Spleen (tissue), 11 donors: ENCODE measurements around the gene TMEM109. TPM values are rescaled to one million over a fixed set of nuclear protein-coding genes. Genes with fewer than 3 reads are reported as not detected.

ENCODE experiments used
- DNase-seq: peaks from one replicate; pipeline ENCODE4 v3.0.0-alpha.2; 2020
- H3K27ac ChIP-seq, 8 donors: fragments of 200-600 bp; sonication (generic) in 7 of 8; 1 replicate in 4 of 8; 2 replicates in 4 of 8; pipeline versions ENCODE4 v1.5.0 to v1.8.0; 2016 to 2021; ENCODE audit warnings: inconsistent platforms in 4 of 8, mild to moderate bottlenecking in 4 of 8, moderate library complexity in 1 of 8
- H3K27me3 ChIP-seq, 7 donors: fragments of 200-600 bp; sonication (generic) in 6 of 7; replicated peaks in 1 of 7; 1 replicate in 4 of 7; 2 replicates in 3 of 7; pipeline versions ENCODE4 v1.5.0 to v1.8.0; 2016 to 2021; ENCODE audit warnings: inconsistent platforms in 3 of 7, mild to moderate bottlenecking in 1 of 7
- H3K36me3 ChIP-seq, 6 donors: fragments of 200-600 bp; sonication (generic) in 5 of 6; 1 replicate in 4 of 6; 2 replicates in 2 of 6; pipeline versions ENCODE4 v1.5.0 to v1.8.0; 2016 to 2021; ENCODE audit warnings: inconsistent platforms in 2 of 6
- H3K4me1 ChIP-seq, 6 donors: fragments of 200-600 bp; sonication (generic) in 5 of 6; 1 replicate in 3 of 6; 2 replicates in 3 of 6; pipeline versions ENCODE4 v1.5.0 to v1.8.0; 2016 to 2021; ENCODE audit warnings: inconsistent platforms in 3 of 6
- H3K4me3 ChIP-seq, 8 donors: fragments of 200-600 bp; sonication (generic) in 7 of 8; 1 replicate in 4 of 8; 2 replicates in 4 of 8; pipeline versions ENCODE4 v1.5.0 to v1.8.0; 2016 to 2021; ENCODE audit warnings: inconsistent platforms in 4 of 8, mild to moderate bottlenecking in 4 of 8, moderate library complexity in 2 of 8
- H3K9me3 ChIP-seq, 8 donors: fragments of 200-600 bp; sonication (generic) in 7 of 8; 1 replicate in 4 of 8; 2 replicates in 4 of 8; pipeline versions ENCODE4 v1.5.0 to v1.8.0; 2016 to 2021; ENCODE audit warnings: inconsistent platforms in 4 of 8
- POLR2A ChIP-seq, 3 donors: fragments of 450-650 bp; IDR thresholded peaks; one replicate each; pipeline ENCODE4 v1.5.1; 2017; ENCODE audit warnings: antibody characterized with exemption in 3 of 3, mild to moderate bottlenecking in 1 of 3
- POLR2AphosphoS5 ChIP-seq, 3 donors: sonication (generic); formaldehyde crosslinking; IDR thresholded peaks; one replicate each; pipeline ENCODE4 v1.5.1; 2017; ENCODE audit warnings: antibody characterized with exemption in 3 of 3
- WGBS, 5 donors: extraction: QIAGEN DNeasy Blood & Tissue Kit in 3 of 5; methylation state at CpG; one replicate each; pipeline versions ENCODE4 v1.1.5 to v1.1.7; 2013 to 2018; 5-methylcytosine and 5-hydroxymethylcytosine counted together
- intact Hi-C: fragments of 100-400 bp; cut with DNase I; formaldehyde crosslinking; loops from one replicate; pipeline ENCODE4 v1.15.0; 2023; ENCODE audit warnings: low total_unique reads
- polyA plus RNA-seq, 3 donors: library from polyadenylated mRNA; stranded (reverse); fragments of 200-250 nt; gene quantifications; one replicate each; pipeline ENCODE4 v1.2.1, GENCODE V29; 2013
- total RNA-seq, 7 donors: library from RNA; depleted of rRNA in 3 of 7; stranded (reverse); fragments of >200 nt in 3 of 7; fragmentation: NEBNext Ultra II Directional in 4 of 7; extraction: Animal tissue kit (Norgen Biotek cat#: 25700) in 4 of 7; gene quantifications; one replicate each; pipeline versions ENCODE4 v1.1.0 to v1.2.1, GENCODE V29; 2016 to 2021
- TF ChIP-seq, protein P1 (sequence below), 11 experiments: fragments of 200-600 bp in 7 of 11; fragments of 450-650 bp in 4 of 11; sonication (generic) in 4 of 11; IDR thresholded peaks in 8 of 11; conservative IDR thresholded peaks in 3 of 11; 1 replicate in 7 of 11; 2 replicates in 4 of 11; pipeline versions ENCODE4 v1.4.0 to v1.8.0; 2016 to 2021; ENCODE audit warnings: antibody characterized with exemption in 11 of 11, inconsistent platforms in 4 of 11, mild to moderate bottlenecking in 1 of 11
- donor health status: healthy with polysubstance abuse.
- donor health status: DM: no; HTN: no; CAD: no; lungs with moderate emphysema.
- donor health status: DM: no; HTN: no; CAD: no.
- donor health status: Bipolar disorder and iron deficiency.
- donor health status: healthy.
- donor health status: DM: no; HTN: no; CAD: no.
- donor health status: DM: yes; HTN: yes; CAD: no.

The TMEM109 gene
- total and polyA plus RNA-seq, 10 donors: 53.6 to 125 (median 102) TPM

- 76 to 86% (median 82%) methylated on average over 6 of the region's 6 CpGs for WGBS, 5 donors
- H3K36me3 ChIP-seq: no peaks in the 10 kb centered on the region
- intact Hi-C loops: no loop called here
These were observed 45.5 kb downstream of the TMEM109 start for GRCh38 chr11:60959431-60959830.

DNA sequence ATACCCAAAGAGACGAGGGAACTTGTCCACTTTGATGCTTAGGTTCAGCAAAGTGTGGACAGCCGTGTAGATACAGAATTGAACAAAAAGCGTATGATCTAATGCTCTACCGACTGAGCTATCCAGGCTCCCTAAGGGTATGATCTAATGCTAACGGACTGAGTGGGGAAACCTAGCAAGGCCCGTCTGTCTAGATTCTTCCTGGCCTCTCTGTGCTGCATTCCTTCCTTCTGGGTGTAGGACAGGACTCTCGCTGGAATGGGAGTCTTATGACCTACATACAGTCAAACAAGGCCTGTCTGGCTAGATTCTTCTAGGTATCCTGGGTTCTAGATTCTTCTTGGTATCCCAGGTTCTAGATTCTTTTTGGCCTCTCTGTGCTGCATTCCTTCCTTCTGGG lies 46.4 kb downstream of the TMEM109 start:
- H3K27ac ChIP-seq: no peak overlapping the region
- WGBS, 5 donors: 84 to 97% (median 90%) methylated on average over 7 of the region's 7 CpGs

More at GRCh38 chr11:60959431-60959830, 45.5 kb downstream of the TMEM109 start:
- Histone ChIP-seq H3K9me3 (no peaks in the 10 kb centered on the region), H3K27me3 (peaks cover 0 to 5% (median 0%) of the 10 kb centered on the region in 7 donors), H3K27ac (no peak overlapping the region), H3K4me1 (peaks cover 0 to 19% (median 9%) of the 10 kb centered on the region in 6 donors), H3K4me3 (no peak overlapping the region)
- TF ChIP-seq POLR2AphosphoS5 (IDR thresholded peaks at IDR 0.05): no peak
- no peak for TF ChIP-seq POLR2A (IDR thresholded peaks at IDR 0.05)
- TF ChIP-seq, protein P1, sequence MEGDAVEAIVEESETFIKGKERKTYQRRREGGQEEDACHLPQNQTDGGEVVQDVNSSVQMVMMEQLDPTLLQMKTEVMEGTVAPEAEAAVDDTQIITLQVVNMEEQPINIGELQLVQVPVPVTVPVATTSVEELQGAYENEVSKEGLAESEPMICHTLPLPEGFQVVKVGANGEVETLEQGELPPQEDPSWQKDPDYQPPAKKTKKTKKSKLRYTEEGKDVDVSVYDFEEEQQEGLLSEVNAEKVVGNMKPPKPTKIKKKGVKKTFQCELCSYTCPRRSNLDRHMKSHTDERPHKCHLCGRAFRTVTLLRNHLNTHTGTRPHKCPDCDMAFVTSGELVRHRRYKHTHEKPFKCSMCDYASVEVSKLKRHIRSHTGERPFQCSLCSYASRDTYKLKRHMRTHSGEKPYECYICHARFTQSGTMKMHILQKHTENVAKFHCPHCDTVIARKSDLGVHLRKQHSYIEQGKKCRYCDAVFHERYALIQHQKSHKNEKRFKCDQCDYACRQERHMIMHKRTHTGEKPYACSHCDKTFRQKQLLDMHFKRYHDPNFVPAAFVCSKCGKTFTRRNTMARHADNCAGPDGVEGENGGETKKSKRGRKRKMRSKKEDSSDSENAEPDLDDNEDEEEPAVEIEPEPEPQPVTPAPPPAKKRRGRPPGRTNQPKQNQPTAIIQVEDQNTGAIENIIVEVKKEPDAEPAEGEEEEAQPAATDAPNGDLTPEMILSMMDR (IDR thresholded peaks at IDR 0.05 in 8 of 11, conservative IDR thresholded peaks at IDR 0.05 in 3 of 11): no peak
- no peak for DNase-seq

GRCh38 chr11:60964801-60965200 lies 50.8 kb downstream of the TMEM109 start:
- H3K4me3 ChIP-seq: no peak overlapping the region
- H3K9me3 ChIP-seq: peaks cover 0 to 8% (median 0%) of the 10 kb centered on the region in 8 donors
- H3K36me3 ChIP-seq: no peaks in the 10 kb centered on the region
- DNase-seq: no peak
- H3K4me1 ChIP-seq: no peaks in the 10 kb centered on the region
- no peak for TF ChIP-seq POLR2A (IDR thresholded peaks at IDR 0.05)
- TF ChIP-seq POLR2AphosphoS5 (IDR thresholded peaks at IDR 0.05): no peak
- TF ChIP-seq, protein P1 (IDR thresholded peaks at IDR 0.05 in 8 of 11, conservative IDR thresholded peaks at IDR 0.05 in 3 of 11): no peak
- intact Hi-C loops: no loop called here
- 84 to 94% (median 90%) methylated on average over 6 of the region's 6 CpGs for WGBS, 5 donors
- no peak overlapping the region for H3K27ac ChIP-seq
- H3K27me3 ChIP-seq: peaks cover 0 to 5% (median 0%) of the 10 kb centered on the region in 7 donors

More for the DNA sequence above, 46.4 kb downstream of the TMEM109 start:
- TF ChIP-seq POLR2AphosphoS5 (IDR thresholded peaks at IDR 0.05) (no peak), POLR2A (IDR thresholded peaks at IDR 0.05) (no peak)
- TF ChIP-seq, protein P1 (IDR thresholded peaks at IDR 0.05 in 8 of 11, conservative IDR thresholded peaks at IDR 0.05 in 3 of 11): no peak
- H3K9me3 ChIP-seq: no peaks in the 10 kb centered on the region
- peaks cover 0 to 5% (median 0%) of the 10 kb centered on the region in 7 donors for H3K27me3 ChIP-seq
- peaks cover 0 to 9% (median 5%) of the 10 kb centered on the region in 6 donors for H3K4me1 ChIP-seq
- H3K36me3 ChIP-seq: no peaks in the 10 kb centered on the region
- DNase-seq: no peak
- intact Hi-C loops: no loop called here
- no peak overlapping the region for H3K4me3 ChIP-seq

DNA sequence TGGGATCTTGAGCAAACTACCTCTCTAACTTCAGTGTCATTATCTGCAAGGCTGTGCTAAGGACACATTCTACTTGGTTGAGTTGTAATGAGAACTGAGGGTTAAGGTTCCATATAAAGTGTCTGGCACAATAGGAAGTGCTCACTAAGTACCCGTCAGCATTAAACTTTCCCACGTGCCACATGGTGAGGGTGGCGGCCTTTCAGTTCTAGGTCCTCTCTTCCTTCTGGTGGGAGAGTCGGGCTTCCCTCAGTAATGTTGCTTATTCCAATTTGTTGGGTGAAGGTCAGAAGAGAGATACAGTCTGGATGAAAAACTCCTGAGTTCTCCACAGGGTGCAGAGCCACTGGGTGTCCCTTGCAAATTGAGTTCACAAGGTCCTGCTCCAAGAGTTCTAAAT lies 52.9 kb downstream of the TMEM109 start:
- peaks cover 0 to 8% (median 0%) of the 10 kb centered on the region in 8 donors for H3K9me3 ChIP-seq
- H3K36me3 ChIP-seq: no peaks in the 10 kb centered on the region
- intact Hi-C loops: no loop called here
- no peak overlapping the region for H3K4me3 ChIP-seq
- peaks cover 0 to 3% (median 0%) of the 10 kb centered on the region in 7 donors for H3K27me3 ChIP-seq
- TF ChIP-seq POLR2A (IDR thresholded peaks at IDR 0.05) (no peak), POLR2AphosphoS5 (IDR thresholded peaks at IDR 0.05) (no peak)
- TF ChIP-seq, protein P1 (IDR thresholded peaks at IDR 0.05 in 8 of 11, conservative IDR thresholded peaks at IDR 0.05 in 3 of 11): no peak
- WGBS, 5 donors: 57 to 65% (median 63%) methylated on average over 4 of the region's 4 CpGs
- no peak overlapping the region for H3K27ac ChIP-seq
- no peak for DNase-seq
- peaks cover 9 to 20% (median 15%) of the 10 kb centered on the region in 6 donors for H3K4me1 ChIP-seq
